GM12801 (cell line): Measurements from ENCODE around the gene TNNI3K.

Source experiments
- CTCF ChIP-seq: IDR thresholded peaks from one replicate; pipeline ENCODE4 v1.5.1; 2011; ENCODE audit warnings: control low read depth; ENCODE audit not compliant: insufficient read length; ENCODE audit errors: extremely low read depth

Gene TNNI3K

DNA sequence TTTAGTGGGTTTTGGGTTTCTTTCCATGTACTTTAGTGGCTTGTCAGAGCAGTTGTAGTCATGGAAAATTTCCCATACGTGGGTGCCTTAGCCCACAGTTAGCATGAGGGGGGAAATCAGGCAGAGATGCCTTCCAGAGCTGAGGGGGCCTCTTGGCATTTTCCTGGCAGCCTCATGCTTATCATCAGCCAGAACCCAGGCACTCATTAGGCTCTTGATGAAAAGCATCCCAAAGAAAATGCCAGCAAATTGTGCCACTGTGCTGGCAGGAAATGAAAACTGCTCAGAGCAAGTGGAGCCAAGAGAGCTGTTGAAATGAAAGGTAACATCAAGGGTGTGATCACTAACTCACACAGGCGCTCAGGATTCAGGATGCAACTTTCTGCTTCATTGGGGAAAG, 128.0 kb downstream of the TNNI3K start:
- TF ChIP-seq CTCF: no peak

- TF ChIP-seq CTCF: no peak
Measured at GRCh38 chr1:74367175-74367813, 132.1 kb downstream of the TNNI3K start.

GRCh38 chr1:74368335-74368734, 133.1 kb downstream of the TNNI3K start:
- TF ChIP-seq CTCF: no peak

GRCh38 chr1:74375376-74375775, 140.2 kb downstream of the TNNI3K start:
- no peak for TF ChIP-seq CTCF

DNA sequence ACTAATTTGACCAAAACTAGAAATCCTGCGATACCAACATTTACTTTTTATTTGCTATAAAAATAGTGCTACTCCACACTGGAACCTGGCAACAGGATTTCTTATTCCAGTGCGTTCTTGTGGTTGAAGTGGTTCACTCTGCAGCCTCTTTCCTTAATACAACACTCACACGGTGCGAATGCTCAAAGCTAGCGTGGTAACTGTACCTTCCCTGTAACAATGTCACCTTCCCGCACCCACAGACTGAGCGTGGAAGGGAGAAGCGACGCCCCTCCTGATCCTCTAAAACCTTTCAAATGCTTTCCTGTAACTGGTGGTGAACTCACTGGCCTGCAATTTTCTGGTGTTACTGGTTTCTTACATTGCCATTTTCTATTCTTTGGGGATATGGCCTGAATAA, 145.1 kb downstream of the TNNI3K start:
- TF ChIP-seq CTCF: no peak

DNA sequence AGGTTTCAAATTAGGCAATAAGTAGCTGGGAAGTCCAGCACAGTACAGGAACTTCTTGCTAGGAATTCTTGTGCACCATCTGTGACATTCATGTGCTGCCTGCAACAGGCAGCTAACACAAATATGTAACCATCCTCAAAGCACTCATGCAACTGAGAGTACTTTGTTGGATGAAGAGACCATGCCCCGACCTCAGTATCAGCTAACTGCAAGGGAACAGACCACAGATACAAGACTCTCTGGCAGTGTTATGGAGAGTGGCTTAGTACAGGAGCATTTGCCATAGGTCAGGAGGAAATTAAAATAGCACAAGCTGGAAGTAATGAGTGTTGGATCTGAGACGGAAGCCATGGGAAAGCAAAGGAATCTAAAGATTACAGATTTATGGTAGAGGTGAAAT, 153.7 kb downstream of the TNNI3K start:
- no peak for TF ChIP-seq CTCF

- TF ChIP-seq CTCF: no peak
Measured at GRCh38 chr1:74392186-74392585, 157.0 kb downstream of the TNNI3K start.

DNA sequence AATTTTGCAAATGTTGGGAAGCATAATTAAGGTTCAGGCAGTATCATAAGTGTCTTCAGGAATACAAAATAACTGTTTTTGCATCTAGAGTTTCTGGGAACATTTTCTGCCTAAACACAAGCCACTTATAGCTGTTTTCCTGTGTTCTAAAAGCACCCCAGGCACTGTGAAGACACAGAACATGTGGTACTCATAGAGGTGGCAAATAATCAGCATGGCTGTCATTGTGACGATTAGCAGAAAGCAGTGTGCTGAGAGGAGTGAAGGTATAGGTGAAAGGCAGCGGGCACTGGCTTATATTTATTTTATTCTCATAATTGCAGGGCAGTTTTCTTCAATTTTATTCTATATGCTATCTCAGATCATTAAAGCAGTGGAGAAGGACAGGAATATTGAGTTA, 157.7 kb downstream of the TNNI3K start:
- TF ChIP-seq CTCF: no peak
